Keratinocyte (primary cell): ENCODE measurements around the gene STXBP1. TPM values are rescaled to one million over a fixed set of nuclear protein-coding genes. Genes with fewer than 3 reads are reported as not detected.

Experiments
- DNase-seq: peaks from one replicate; pipeline ENCODE4 v3.0.0-alpha.2; 2011; ENCODE audit warnings: low read depth, missing footprints, low spot score
- FAIRE-seq: peaks from 2 replicates; lab custom pipeline; 2011; peaks lifted over from hg19 to GRCh38; lab: Jason Lieb, UNC
- H2AFZ ChIP-seq: 2 replicates; pipeline ENCODE4 v1.6.0; 2012; ENCODE audit warnings: low read length, control low read depth, inconsistent platforms; ENCODE audit not compliant: control insufficient read depth
- H3K27ac ChIP-seq: 2 replicates; pipeline ENCODE4 v1.5.1; 2011; ENCODE audit warnings: low read length; ENCODE audit not compliant: control insufficient read depth, insufficient read depth
- H3K27me3 ChIP-seq: 3 replicates; pipeline ENCODE4 v1.6.0; 2011; ENCODE audit warnings: low read length; ENCODE audit not compliant: control insufficient read depth, insufficient read depth; ENCODE audit errors: extremely low read depth
- H3K36me3 ChIP-seq, 2 experiments: 2 replicates in 1 of 2; 3 replicates in 1 of 2; pipeline ENCODE4 v1.5.1; 2011; ENCODE audit warnings: low read length in 2 of 2, mild to moderate bottlenecking in 1 of 2; ENCODE audit not compliant: control insufficient read depth in 2 of 2, insufficient read depth in 2 of 2; ENCODE audit errors: extremely low read depth in 1 of 2
- H3K4me1 ChIP-seq: 3 replicates; pipeline ENCODE4 v1.5.1; 2011; ENCODE audit warnings: low read length; ENCODE audit not compliant: control insufficient read depth, insufficient read depth; ENCODE audit errors: extremely low read depth
- H3K4me2 ChIP-seq: 3 replicates; pipeline ENCODE4 v1.6.0; 2011; ENCODE audit warnings: low read depth, low read length; ENCODE audit not compliant: control insufficient read depth, insufficient read depth; ENCODE audit errors: extremely low read depth
- H3K4me3 ChIP-seq, 3 experiments: fragments of 200-600 bp in 1 of 3; sonication (generic) in 1 of 3; 2 replicates in 2 of 3; 3 replicates in 1 of 3; pipeline ENCODE4 v1.5.1; 2011 to 2016; ENCODE audit warnings: low read length in 3 of 3, mild to moderate bottlenecking in 3 of 3, control low read depth in 2 of 3, inconsistent platforms in 1 of 3, low read depth in 1 of 3, mixed read lengths in 1 of 3, mixed run types in 1 of 3, moderate library complexity in 1 of 3; ENCODE audit not compliant: control insufficient read depth in 2 of 3, insufficient read depth in 2 of 3; ENCODE audit errors: extremely low read depth in 1 of 3
- H3K79me2 ChIP-seq: 2 replicates; pipeline ENCODE4 v1.6.0; 2012; ENCODE audit warnings: low read length; ENCODE audit not compliant: control insufficient read depth, insufficient read depth
- H3K9ac ChIP-seq: 3 replicates; pipeline ENCODE4 v1.6.0; 2011; ENCODE audit warnings: low read length; ENCODE audit not compliant: control insufficient read depth, insufficient read depth; ENCODE audit errors: extremely low read depth
- H3K9me1 ChIP-seq: 3 replicates; pipeline ENCODE4 v1.6.0; 2011; ENCODE audit warnings: low read length; ENCODE audit not compliant: control insufficient read depth, insufficient read depth; ENCODE audit errors: extremely low read depth
- H3K9me3 ChIP-seq: 2 replicates; pipeline ENCODE4 v1.5.1; 2012; ENCODE audit warnings: low read depth, low read length; ENCODE audit not compliant: control insufficient read depth
- H4K20me1 ChIP-seq: 3 replicates; pipeline ENCODE4 v1.6.0; 2011; ENCODE audit warnings: low read length; ENCODE audit not compliant: control insufficient read depth, insufficient read depth; ENCODE audit errors: extremely low read depth
- CTCF ChIP-seq, 3 experiments: IDR thresholded peaks in 1 of 3; conservative IDR thresholded peaks in 1 of 3; optimal IDR thresholded peaks in 1 of 3; 2 replicates in 2 of 3; 3 replicates in 1 of 3; pipeline versions ENCODE3 to v1.5.1; 2011; ENCODE audit warnings: low read length in 3 of 3, mild to moderate bottlenecking in 3 of 3, moderate library complexity in 2 of 3, control low read depth in 1 of 3, inconsistent platforms in 1 of 3; ENCODE audit not compliant: insufficient read depth in 2 of 3; ENCODE audit errors: extremely low read depth in 1 of 3
- EZH2 ChIP-seq: IDR thresholded peaks from one replicate; pipeline ENCODE4 v1.6.1; 2012; ENCODE audit warnings: inconsistent platforms, mild to moderate bottlenecking, low read length, moderate library complexity
- dilution Hi-C: fragments of 300-500 bp; cut with MboI; formaldehyde crosslinking; loops from one replicate; pipeline ENCODE4 v1.7.0; 2020; ENCODE audit warnings: low sequenced_read_pairs; ENCODE audit not compliant: extremely low pct_ligation_motif_present
- polyA plus RNA-seq, 5 experiments: library from polyadenylated mRNA; depleted of rRNA in 3 of 5; stranded (reverse) in 3 of 5; stranded (forward) in 1 of 5; unstranded in 1 of 5; fragments of >200 nt; gene quantifications; 1 replicate in 1 of 5; 2 replicates in 3 of 5; 3 replicates in 1 of 5; pipeline versions ENCODE4 v1.2.1 to v1.2.3, GENCODE V29; 2011 to 2012; ENCODE audit warnings: missing spikeins in 2 of 5, low read depth in 1 of 5, low replicate concordance in 1 of 5

Gene STXBP1
- polyA plus RNA-seq, 1 donor (not counting 4 experiments of a cell fraction or from before 2014, with no cell fraction given), result 17.1 TPM

DNA sequence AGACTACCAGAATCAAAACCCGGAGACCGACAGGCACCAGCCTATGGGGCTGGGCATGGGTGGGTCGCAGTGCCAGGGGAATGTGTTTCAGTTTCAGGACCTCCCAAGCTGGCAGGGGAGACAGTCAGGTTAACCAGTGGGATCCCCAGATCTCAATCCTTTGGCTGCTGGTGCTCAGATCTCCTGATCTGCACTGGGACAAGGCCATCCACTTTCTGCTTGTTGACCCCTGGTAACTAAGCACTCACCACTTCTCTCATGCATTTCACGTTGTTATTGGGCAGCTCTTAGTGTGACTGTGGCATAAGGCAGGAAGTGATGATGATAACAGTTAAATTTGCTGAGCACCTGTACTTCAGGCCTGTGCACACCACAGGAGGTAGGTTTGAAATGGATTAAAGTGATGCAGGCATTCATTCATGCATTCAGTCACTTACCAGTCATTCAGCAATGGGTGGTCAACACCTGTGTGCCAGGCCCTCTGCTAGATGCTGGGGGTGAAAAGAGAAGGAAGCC is 42.1 kb upstream of the STXBP1 start:
- no peaks in the 10 kb centered on the region for H3K27me3 ChIP-seq
- H3K4me1 ChIP-seq, result peaks cover 52% of the 10 kb centered on the region
- H3K9me1 ChIP-seq, result no peaks in the 10 kb centered on the region
- FAIRE-seq, result peak; percentile 73
- H3K27ac ChIP-seq, result peak overlapping the region; percentile 76
- H3K4me2 ChIP-seq, result peak overlapping the region; percentile 55
- dilution Hi-C loops, result no loop called here
- peak overlapping the region; percentile 80 for H3K9ac ChIP-seq
- H3K4me3 ChIP-seq, result peak overlapping the region in 2 of 3 experiments; percentile 47 to 54
- peaks cover 6 to 14% of the 10 kb centered on the region in 2 experiments for H3K36me3 ChIP-seq
- DNase-seq, result no peak
- H3K79me2 ChIP-seq, result peaks cover 40% of the 10 kb centered on the region
- no peak overlapping the region for H2AFZ ChIP-seq
- TF ChIP-seq CTCF (optimal IDR thresholded peaks at IDR 0.05 in 1 of 3, IDR thresholded peaks at IDR 0.05 in 1 of 3, conservative IDR thresholded peaks at IDR 0.05 in 1 of 3; ENCODE audit: extremely low read depth in 1 of 3, insufficient read depth in 2 of 3, low read length in 3 of 3), result no peak
- TF ChIP-seq EZH2, result no peak
- H4K20me1 ChIP-seq, result peaks cover 10% of the 10 kb centered on the region
- H3K9me3 ChIP-seq, result no peaks in the 10 kb centered on the region

DNA sequence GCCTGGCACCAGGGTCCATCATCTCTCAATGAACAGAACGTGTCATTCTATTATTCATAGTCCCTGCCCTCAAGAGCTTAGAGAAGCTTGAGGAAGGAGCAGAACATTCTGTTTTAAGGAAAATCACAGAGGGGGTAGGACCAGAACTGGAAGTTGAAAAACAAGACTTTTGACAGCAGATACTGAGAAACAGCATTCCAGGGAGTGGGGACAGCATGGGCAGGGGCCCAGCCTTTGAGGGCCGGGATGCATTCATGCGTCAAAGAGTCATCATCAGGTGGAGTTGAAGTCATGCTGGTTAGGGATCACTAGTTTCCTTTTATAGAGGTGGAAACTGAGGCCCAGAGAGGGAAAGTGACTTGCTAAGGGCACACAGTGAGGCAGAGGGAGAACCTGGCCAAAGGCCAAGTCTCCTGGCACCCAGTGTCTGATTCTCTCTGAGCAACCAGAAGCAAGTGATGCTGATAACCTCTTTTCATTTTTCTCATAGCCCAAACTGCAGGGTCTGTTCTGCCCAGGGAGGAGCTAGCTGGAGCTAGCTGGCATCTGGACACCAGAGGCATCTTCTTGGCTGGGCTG is 41.5 kb upstream of the STXBP1 start:
- TF ChIP-seq CTCF (optimal IDR thresholded peaks at IDR 0.05 in 1 of 3, IDR thresholded peaks at IDR 0.05 in 1 of 3, conservative IDR thresholded peaks at IDR 0.05 in 1 of 3; ENCODE audit: extremely low read depth in 1 of 3, insufficient read depth in 2 of 3, low read length in 3 of 3) (no peak), EZH2 (no peak)
- no peak overlapping the region for H3K9ac ChIP-seq
- peaks cover 33% of the 10 kb centered on the region for H3K79me2 ChIP-seq
- no peak overlapping the region for H3K4me2 ChIP-seq
- no peaks in the 10 kb centered on the region for H3K9me1 ChIP-seq
- dilution Hi-C loops, result no loop called here
- no peaks in the 10 kb centered on the region for H3K27me3 ChIP-seq
- DNase-seq (no peak), FAIRE-seq (no peak)
- peaks cover 48% of the 10 kb centered on the region for H3K4me1 ChIP-seq
- H4K20me1 ChIP-seq, result peaks cover 6% of the 10 kb centered on the region
- no peaks in the 10 kb centered on the region for H3K9me3 ChIP-seq
- no peak overlapping the region for H3K4me3 ChIP-seq
- peaks cover 2 to 8% of the 10 kb centered on the region in 2 experiments for H3K36me3 ChIP-seq
- no peak overlapping the region for H3K27ac ChIP-seq
- no peak overlapping the region for H2AFZ ChIP-seq
